Lung (tissue), 12 donors: ENCODE measurements around the gene CDK14. TPM values are rescaled to one million over a fixed set of nuclear protein-coding genes. Genes with fewer than 3 reads are reported as not detected.

Source experiments
- ATAC-seq: fragments of 200-7000 bp; cut with Tn5 transposase; one replicate; pipeline ENCODE4 v1.9.1; 2020; ENCODE audit warnings: moderate number of reproducible peaks; ENCODE audit not compliant: insufficient read depth, low FRiP score
- DNase-seq, 3 donors: peaks; one replicate each; pipeline ENCODE4 v3.0.0-alpha.2; 2013 to 2017
- H3K27ac ChIP-seq, 2 donors: one replicate each; pipeline ENCODE4 v1.5.1; 2013; ENCODE audit warnings: mild to moderate bottlenecking in 2 of 2, moderate library complexity in 2 of 2, control low read depth in 1 of 2, inconsistent platforms in 1 of 2, low read depth in 1 of 2, low read length in 1 of 2
- H3K27me3 ChIP-seq, 3 donors: one replicate each; pipeline ENCODE4 v1.5.1; 2013; ENCODE audit warnings: low read length in 2 of 3; ENCODE audit not compliant: control insufficient read depth in 3 of 3, insufficient read depth in 3 of 3
- H3K36me3 ChIP-seq, 4 donors: one replicate each; pipeline ENCODE4 v1.5.1; 2013; ENCODE audit warnings: low read length in 4 of 4, mild to moderate bottlenecking in 1 of 4, moderate library complexity in 1 of 4; ENCODE audit not compliant: control insufficient read depth in 4 of 4, insufficient read depth in 4 of 4
- H3K4me1 ChIP-seq, 5 donors: one replicate each; pipeline ENCODE4 v1.5.1; 2013; ENCODE audit warnings: low read length in 5 of 5, mild to moderate bottlenecking in 2 of 5, moderate library complexity in 1 of 5; ENCODE audit not compliant: control insufficient read depth in 5 of 5, insufficient read depth in 5 of 5
- H3K4me3 ChIP-seq: one replicate; pipeline ENCODE4 v1.5.1; 2013; ENCODE audit warnings: mild to moderate bottlenecking, control low read depth, moderate library complexity
- H3K9ac ChIP-seq, 2 donors: one replicate each; pipeline ENCODE4 v1.5.1; 2013; ENCODE audit warnings: low read length in 2 of 2, control low read depth in 1 of 2; ENCODE audit not compliant: insufficient read depth in 1 of 2
- H3K9me3 ChIP-seq, 4 donors: one replicate each; pipeline ENCODE4 v1.5.1; 2013; ENCODE audit warnings: low read length in 3 of 4, mild to moderate bottlenecking in 1 of 4, moderate library complexity in 1 of 4; ENCODE audit not compliant: control insufficient read depth in 4 of 4, insufficient read depth in 3 of 4
- CTCF ChIP-seq: IDR thresholded peaks from 2 replicates; pipeline ENCODE4 v1.5.1; 2012; ENCODE audit warnings: mild to moderate bottlenecking; ENCODE audit errors: control extremely low read depth, extremely low read depth
- WGBS, 2 donors: extraction: QIAGEN DNeasy Blood & Tissue Kit; methylation state at CpG; one replicate each; pipeline ENCODE4 v1.1.7; 2013; 5-methylcytosine and 5-hydroxymethylcytosine counted together
- polyA plus RNA-seq, 2 donors: library from polyadenylated mRNA; stranded (reverse); fragments of 200-250 nt; gene quantifications; one replicate each; pipeline ENCODE4 v1.2.1, GENCODE V29; 2013
- total RNA-seq, 2 donors: library from RNA; depleted of rRNA in 1 of 2; stranded (reverse); fragments of >200 nt in 1 of 2; gene quantifications; one replicate each; pipeline ENCODE4 v1.2.1, GENCODE V29; 2014 to 2021
- donor health status: control.
- donor health status: control.
- donor health status: Bipolar disorder and iron deficiency.
- donor health status: healthy.
- donor health status: DM: yes; HTN: yes; CAD: no.

CDK14 gene
- total and polyA plus RNA-seq, 4 donors: 4.3 to 117 (median 18.9) TPM

GRCh38 chr7:90850471-90850870 is 254.3 kb downstream of the CDK14 start:
- 81% methylated on average over 2 of the region's 2 CpGs for WGBS, 2 donors
- H3K4me1 ChIP-seq: peaks cover 0 to 4% (median 0%) of the 10 kb centered on the region in 5 donors
- DNase-seq (no peak), ATAC-seq (no peak)
- H3K36me3 ChIP-seq: peaks cover 0 to 2% (median 0%) of the 10 kb centered on the region in 4 donors
- no peak overlapping the region for H3K4me3 ChIP-seq
- H3K27me3 ChIP-seq: no peaks in the 10 kb centered on the region
- H3K27ac ChIP-seq: no peak overlapping the region
- no peak overlapping the region for H3K9ac ChIP-seq
- TF ChIP-seq CTCF: no peak
- H3K9me3 ChIP-seq: no peaks in the 10 kb centered on the region

GRCh38 chr7:90853205-90853604 is 257.1 kb downstream of the CDK14 start:
- WGBS, 2 donors: 94 to 96% methylated on average over 2 of the region's 2 CpGs
- no peaks in the 10 kb centered on the region for H3K9me3 ChIP-seq
- peaks cover 0 to 16% (median under 1%) of the 10 kb centered on the region in 5 donors for H3K4me1 ChIP-seq
- no peak overlapping the region for H3K27ac ChIP-seq
- H3K9ac ChIP-seq: no peak overlapping the region
- H3K36me3 ChIP-seq: no peaks in the 10 kb centered on the region
- H3K4me3 ChIP-seq: no peak overlapping the region
- TF ChIP-seq CTCF: no peak
- ATAC-seq (no peak), DNase-seq (no peak)
- H3K27me3 ChIP-seq: no peaks in the 10 kb centered on the region

DNA sequence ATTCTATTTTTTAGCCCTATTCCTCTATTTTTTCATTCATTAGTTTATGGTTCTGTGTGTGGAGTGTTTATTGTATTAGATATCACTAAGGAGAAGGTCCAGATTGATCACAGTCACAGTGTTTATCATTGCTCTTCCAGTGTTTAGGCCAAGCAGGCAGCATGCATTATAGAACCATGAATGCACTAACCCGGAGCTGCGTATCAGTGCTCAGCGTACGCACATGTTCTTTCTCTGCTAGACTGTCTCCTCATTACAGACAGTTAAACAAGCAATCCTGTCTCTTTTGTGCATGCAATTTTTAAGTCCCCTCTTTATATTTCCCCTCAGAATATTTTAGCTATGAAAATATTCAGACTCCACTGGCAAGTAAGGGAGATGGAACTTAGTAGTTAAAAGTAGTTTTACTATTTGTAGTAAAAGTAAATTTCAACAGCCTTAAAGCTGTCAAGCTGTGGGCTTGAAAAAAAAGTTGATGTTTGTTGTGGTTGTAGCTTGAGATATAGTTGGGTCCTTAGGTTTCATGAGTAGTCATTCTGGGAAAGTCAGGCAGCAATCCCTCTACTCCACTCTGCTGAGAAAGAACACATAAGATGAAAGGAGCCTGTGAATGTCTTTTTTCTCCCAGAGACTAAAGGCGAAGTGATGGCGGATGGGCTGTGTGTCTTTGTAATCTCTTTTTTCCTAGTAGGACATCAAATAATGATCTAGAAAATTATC is 260.4 kb downstream of the CDK14 start:
- Histone ChIP-seq H3K36me3 (no peaks in the 10 kb centered on the region), H3K4me3 (no peak overlapping the region), H3K9ac (no peak overlapping the region), H3K4me1 (peaks cover 0 to 23% (median 3%) of the 10 kb centered on the region in 5 donors), H3K9me3 (no peaks in the 10 kb centered on the region), H3K27me3 (no peaks in the 10 kb centered on the region), H3K27ac (no peak overlapping the region)
- ATAC-seq (no peak), DNase-seq (peak in 2 of 3 donors; percentile 39 to 53)
- WGBS, 2 donors: 88 to 89% methylated on average over 6 of the region's 6 CpGs
- TF ChIP-seq CTCF: no peak
